C4-2B (cell line): ENCODE results near the gene PDE4D.

ENCODE experiments used
- ZFX ChIP-seq: fragments of 450-650 bp; IDR thresholded peaks from 2 replicates; pipeline ENCODE4 v1.6.1; 2017
- TF ChIP-seq, protein P1 (sequence below): fragments of 450-650 bp; conservative IDR thresholded peaks from 2 replicates; pipeline ENCODE4 v1.5.1; 2017; ENCODE audit warnings: mild to moderate bottlenecking

GRCh38 chr5:59772757-59773156, 120.8 kb downstream of the PDE4D start:
- TF ChIP-seq, protein P1, sequence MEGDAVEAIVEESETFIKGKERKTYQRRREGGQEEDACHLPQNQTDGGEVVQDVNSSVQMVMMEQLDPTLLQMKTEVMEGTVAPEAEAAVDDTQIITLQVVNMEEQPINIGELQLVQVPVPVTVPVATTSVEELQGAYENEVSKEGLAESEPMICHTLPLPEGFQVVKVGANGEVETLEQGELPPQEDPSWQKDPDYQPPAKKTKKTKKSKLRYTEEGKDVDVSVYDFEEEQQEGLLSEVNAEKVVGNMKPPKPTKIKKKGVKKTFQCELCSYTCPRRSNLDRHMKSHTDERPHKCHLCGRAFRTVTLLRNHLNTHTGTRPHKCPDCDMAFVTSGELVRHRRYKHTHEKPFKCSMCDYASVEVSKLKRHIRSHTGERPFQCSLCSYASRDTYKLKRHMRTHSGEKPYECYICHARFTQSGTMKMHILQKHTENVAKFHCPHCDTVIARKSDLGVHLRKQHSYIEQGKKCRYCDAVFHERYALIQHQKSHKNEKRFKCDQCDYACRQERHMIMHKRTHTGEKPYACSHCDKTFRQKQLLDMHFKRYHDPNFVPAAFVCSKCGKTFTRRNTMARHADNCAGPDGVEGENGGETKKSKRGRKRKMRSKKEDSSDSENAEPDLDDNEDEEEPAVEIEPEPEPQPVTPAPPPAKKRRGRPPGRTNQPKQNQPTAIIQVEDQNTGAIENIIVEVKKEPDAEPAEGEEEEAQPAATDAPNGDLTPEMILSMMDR: no peak
- no peak for TF ChIP-seq ZFX
